HTR-8/SVneo (cell line): ENCODE measurements around the gene NRG2.

Experiments
- DNase-seq: peaks from one replicate; pipeline ENCODE4 v3.0.0; 2011; ENCODE audit warnings: low spot score, mixed read lengths; ENCODE audit not compliant: insufficient read length
- FAIRE-seq: peaks from 2 replicates; lab custom pipeline; 2011; peaks lifted over from hg19 to GRCh38; lab: Jason Lieb, UNC

NRG2 gene

DNA sequence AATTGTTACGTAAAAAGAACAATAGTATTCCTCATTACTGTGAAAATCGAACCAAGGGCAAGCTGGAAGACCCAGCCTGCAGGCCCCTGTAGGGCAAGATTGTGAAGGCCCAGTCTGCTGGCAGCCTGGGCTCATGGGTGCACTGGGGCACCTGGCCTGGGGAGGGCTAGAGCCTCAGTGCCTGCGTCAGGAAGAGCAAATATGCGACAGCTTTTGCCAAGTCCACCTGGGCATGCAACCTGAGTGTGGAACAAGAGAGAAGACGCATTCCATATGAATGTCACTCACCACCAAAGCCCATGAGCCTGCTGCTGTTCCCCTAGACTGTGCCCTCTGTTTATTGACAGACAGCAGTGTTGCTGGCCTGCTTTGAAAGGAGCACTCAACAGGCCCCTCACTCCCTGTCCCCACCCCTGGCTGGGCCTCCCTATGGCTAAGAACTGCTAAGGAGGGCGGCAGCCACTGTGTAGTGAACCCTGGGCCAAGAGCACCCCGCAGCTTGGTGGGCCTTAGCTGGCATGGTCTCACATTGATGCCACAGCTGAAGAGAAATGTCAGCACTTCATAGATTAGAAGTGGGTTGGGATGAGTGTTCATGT lies 219.2 kb downstream of the NRG2 start:
- FAIRE-seq: no peak
- no peak for DNase-seq

GRCh38 chr5:139822553-139823425 lies 220.3 kb downstream of the NRG2 start:
- no peak for DNase-seq
- no peak for FAIRE-seq

DNA sequence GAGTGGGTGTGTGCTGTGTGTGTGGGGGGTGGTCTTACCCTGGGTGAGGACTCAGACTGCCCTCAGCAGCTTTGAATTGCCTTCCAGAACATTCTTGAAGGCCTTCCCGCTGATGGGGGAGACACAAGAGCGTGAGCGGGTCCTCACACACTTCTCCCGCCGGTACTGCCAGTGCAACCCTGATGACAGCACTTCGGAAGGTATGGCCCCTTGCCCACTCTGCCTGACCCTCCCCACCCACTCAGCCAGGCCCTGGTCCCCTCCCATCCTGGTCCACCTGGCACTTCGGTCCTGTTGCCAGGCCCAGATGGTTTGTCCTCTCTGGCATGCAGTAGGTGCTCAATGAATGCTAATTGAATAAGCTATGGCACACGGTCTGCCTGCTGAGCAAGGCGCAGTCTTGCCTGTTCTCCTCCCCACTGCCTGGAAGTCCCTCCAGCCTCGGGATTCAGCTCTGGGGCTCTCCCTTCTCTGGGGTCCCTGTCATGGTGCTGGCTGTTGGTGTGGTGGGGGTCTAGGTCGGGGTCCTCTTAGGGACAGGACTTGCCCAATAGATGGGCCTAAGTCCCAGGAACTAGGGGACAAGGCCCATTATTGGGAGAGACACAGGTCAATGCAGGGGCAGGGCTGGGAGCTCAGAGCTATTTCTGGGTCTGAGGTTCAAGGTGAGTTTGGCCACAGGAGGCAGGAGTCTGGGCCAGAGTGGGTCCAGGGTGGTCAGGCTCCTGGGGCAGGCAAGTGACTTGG lies 221.1 kb downstream of the NRG2 start:
- DNase-seq (no peak), FAIRE-seq (no peak)

DNA sequence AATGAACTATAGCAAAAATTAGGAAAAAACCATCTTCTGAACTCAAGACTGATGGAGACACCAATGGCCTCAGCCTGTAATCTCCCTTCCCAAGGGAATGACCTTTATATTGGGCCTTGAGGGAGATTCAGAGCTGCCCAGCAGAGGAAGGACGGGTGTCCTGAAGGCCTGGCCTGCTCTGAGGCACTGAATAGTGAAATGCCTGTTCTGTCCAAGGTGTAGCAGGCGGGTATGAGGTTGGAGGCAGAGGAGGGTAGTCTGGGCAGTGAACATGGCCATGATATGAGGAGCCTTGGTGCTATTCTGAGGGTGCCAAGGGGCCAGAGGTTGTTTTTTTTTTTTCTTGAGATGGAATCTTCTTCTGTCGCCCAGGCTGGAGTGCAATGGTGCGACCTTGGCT lies 222.5 kb downstream of the NRG2 start:
- no peak for FAIRE-seq
- DNase-seq: no peak

GRCh38 chr5:139820130-139820529 lies 223.0 kb downstream of the NRG2 start:
- FAIRE-seq (no peak), DNase-seq (no peak)

GRCh38 chr5:139817970-139818369 lies 225.1 kb downstream of the NRG2 start:
- no peak for FAIRE-seq

GRCh38 chr5:139817362-139817761 lies 225.7 kb downstream of the NRG2 start:
- FAIRE-seq: no peak

More at GRCh38 chr5:139817970-139818369, 225.1 kb downstream of the NRG2 start:
- DNase-seq: no peak

GRCh38 chr5:139816566-139816965 lies 226.5 kb downstream of the NRG2 start:
- DNase-seq (no peak), FAIRE-seq (no peak)

More at GRCh38 chr5:139817362-139817761, 225.7 kb downstream of the NRG2 start:
- DNase-seq: no peak

- DNase-seq (no peak), FAIRE-seq (no peak)
Observed at GRCh38 chr5:139814704-139815280, 228.3 kb downstream of the NRG2 start.

GRCh38 chr5:139814191-139814601 lies 228.9 kb downstream of the NRG2 start:
- FAIRE-seq (no peak), DNase-seq (no peak)

DNA sequence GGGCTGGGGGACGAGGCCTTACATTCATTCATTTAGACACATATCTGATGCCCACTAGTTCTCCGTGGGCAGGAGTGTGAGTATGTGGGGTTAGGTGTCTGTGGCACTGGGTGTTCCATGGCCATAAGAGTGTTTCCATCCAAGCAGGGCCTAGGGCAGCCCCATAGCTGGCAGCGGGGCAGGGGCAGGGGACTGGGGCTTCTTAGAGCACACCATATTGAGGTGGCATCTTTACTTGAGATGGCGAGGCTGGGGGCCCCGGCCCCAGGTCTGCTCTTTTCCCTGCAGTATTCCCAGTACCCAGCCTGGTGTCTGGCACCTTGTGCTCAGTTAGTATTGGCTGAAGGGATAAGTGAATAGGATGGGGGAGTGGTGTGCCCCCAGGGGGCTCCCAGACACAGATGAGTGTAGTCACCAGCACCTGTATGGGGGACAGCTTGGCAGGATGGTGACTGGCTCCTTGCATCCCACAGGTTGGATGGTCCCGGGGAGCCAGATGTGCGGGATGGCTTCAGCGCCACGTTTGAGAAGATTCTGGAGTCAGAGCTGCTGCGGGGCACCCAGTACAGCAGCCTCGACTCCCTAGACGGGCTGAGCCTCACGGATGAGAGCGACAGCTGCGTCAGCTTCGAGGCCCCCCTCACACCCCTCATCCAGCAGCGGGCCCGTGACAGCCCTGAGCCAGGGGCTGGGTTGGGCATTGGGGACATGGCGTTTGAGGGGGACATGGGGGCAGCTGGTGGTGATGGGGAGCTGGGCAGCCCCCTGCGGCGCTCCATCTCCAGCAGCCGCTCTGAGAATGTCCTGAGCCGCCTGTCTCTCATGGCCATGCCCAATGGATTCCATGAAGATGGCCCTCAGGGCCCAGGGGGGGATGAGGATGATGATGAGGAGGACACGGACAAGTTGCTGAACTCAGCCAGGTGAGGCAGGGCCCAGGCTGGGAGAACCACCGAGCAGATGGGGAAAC lies 230.0 kb downstream of the NRG2 start:
- FAIRE-seq (no peak), DNase-seq (no peak)

GRCh38 chr5:139812323-139812722 lies 230.8 kb downstream of the NRG2 start:
- DNase-seq (no peak), FAIRE-seq (no peak)

DNA sequence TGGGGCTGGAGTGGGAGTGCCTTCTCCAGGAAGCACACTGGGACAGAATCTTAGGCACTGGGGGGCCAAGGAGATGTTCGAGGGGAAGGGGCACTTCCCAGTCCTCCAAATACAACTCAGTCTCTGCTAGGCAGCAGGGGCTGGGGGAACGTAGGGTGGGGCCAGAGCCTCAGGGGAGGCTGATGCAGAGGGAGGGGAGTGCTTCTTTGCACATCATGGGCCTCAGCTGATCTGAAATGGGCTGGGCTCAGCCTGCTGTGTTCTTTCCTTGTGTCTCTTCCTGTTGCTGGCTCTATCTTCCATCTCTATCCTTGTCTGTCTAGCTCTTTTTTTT lies 231.9 kb downstream of the NRG2 start:
- FAIRE-seq (no peak), DNase-seq (no peak)

GRCh38 chr5:139810341-139811273 lies 232.5 kb downstream of the NRG2 start:
- DNase-seq (no peak), FAIRE-seq (no peak)

DNA sequence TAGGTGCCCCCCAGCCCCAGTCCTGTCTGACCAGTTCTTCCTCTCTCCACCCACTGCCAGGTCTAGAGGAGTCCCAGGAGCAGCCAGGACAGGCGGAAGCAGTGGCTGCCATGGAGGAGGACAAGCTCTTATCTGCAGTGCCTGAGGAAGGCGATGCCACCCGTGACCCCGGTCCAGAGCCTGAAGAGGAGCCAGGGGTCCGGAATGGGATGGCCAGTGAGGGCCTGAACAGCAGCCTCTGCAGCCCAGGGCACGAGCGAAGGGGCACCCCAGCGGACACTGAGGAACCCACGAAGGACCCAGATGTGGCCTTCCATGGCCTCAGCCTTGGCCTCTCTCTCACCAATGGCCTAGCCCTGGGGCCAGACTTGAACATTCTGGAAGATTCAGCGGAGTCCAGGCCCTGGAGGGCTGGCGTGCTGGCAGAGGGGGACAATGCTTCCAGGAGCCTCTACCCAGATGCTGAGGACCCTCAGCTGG lies 233.7 kb downstream of the NRG2 start:
- DNase-seq: no peak
- no peak for FAIRE-seq

GRCh38 chr5:139808481-139809330 lies 234.4 kb downstream of the NRG2 start:
- DNase-seq: no peak

DNA sequence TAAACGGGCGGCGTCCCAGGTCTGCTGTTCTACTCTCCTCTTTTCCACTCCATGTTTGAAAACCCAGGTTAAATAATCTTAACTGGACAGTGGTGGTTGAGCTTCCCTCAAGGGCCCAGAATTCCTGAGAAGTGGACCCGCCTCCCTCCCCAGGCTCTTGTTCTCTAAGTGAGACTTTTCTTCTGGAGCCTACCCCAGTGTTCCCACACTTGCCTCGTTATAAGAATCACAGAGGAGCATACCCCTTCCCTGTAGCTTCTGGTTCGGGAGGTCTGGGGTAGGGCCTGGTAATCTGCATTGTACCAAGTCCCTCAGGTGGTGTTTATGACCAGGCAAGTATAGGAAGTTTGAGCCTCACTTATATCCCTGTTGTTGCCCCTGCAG lies 235.5 kb downstream of the NRG2 start:
- no peak for DNase-seq
- FAIRE-seq: no peak

More at GRCh38 chr5:139808481-139809330, 234.4 kb downstream of the NRG2 start:
- FAIRE-seq: no peak
